ENCODE measurements around the gene TMEM88. TPM values are rescaled to one million over a fixed set of nuclear protein-coding genes. Genes with fewer than 3 reads are reported as not detected.

The TMEM88 gene
- total and polyA plus RNA-seq, 8 donors = 2.1 to 28.5 (median 2.9) TPM

DNA sequence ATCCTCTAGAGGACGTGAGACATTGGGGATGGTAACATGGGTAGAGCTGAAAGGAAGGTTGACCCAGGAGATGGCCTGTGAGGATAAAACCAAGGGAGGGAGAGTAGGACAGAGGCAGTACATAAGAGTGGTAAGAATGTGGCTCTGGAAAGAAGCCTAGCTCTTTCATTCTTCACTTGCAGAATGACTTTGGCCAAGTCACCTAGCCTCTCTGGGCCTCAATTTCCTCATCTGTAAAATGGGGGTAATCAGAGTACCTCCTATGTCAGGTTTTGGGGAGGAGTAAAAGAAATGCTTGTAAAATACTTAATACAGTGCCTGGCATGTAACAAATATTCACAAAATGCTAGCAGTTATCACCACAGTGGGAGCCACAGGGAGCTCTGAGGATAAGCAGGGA, 14.0 kb upstream of the TMEM88 start:
- H3K4me3 ChIP-seq = peak overlapping the region in 1 of 4 donors; percentile 59
- H3K27ac ChIP-seq = peak overlapping the region; percentile 90 to 99 (median 96)

GRCh38 chr17:7841396-7841914, 13.4 kb upstream of the TMEM88 start:
- peak in 5 of 6 donors; percentile 91 to 96 (median 94) for DNase-seq
- ATAC-seq = peak; percentile 50 to 60 (median 54)
- no peaks in the 10 kb centered on the region for H3K27me3 ChIP-seq
- 1 to 2% methylated on average over 27 to 34 of the region's 34 CpGs for WGBS, 2 donors
- H3K36me3 ChIP-seq = no peaks in the 10 kb centered on the region
- TF ChIP-seq, protein P1, sequence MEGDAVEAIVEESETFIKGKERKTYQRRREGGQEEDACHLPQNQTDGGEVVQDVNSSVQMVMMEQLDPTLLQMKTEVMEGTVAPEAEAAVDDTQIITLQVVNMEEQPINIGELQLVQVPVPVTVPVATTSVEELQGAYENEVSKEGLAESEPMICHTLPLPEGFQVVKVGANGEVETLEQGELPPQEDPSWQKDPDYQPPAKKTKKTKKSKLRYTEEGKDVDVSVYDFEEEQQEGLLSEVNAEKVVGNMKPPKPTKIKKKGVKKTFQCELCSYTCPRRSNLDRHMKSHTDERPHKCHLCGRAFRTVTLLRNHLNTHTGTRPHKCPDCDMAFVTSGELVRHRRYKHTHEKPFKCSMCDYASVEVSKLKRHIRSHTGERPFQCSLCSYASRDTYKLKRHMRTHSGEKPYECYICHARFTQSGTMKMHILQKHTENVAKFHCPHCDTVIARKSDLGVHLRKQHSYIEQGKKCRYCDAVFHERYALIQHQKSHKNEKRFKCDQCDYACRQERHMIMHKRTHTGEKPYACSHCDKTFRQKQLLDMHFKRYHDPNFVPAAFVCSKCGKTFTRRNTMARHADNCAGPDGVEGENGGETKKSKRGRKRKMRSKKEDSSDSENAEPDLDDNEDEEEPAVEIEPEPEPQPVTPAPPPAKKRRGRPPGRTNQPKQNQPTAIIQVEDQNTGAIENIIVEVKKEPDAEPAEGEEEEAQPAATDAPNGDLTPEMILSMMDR (IDR thresholded peaks at IDR 0.05) = no peak
- peak overlapping the region; percentile 56 to 71 (median 61) for H3K4me3 ChIP-seq
- no peak for FAIRE-seq
- intact Hi-C loops (cut with DNase I) = no loop called here
- H3K27ac ChIP-seq = peak overlapping the region; percentile 90 to 99 (median 96)
- H3K9me3 ChIP-seq = no peaks in the 10 kb centered on the region
- peaks cover 17 to 29% (median 18%) of the 10 kb centered on the region in 3 donors for H3K4me1 ChIP-seq

More for the DNA sequence above, 14.0 kb upstream of the TMEM88 start:
- FAIRE-seq = no peak
- H3K27me3 ChIP-seq = no peaks in the 10 kb centered on the region
- no peak for ATAC-seq
- TF ChIP-seq, protein P1 (IDR thresholded peaks at IDR 0.05) = no peak
- DNase-seq = peak in 1 of 6 donors; percentile 9
- no peaks in the 10 kb centered on the region for H3K36me3 ChIP-seq
- H3K4me1 ChIP-seq = peaks cover 17 to 29% (median 18%) of the 10 kb centered on the region in 3 donors
- intact Hi-C loops (cut with DNase I) = no loop called here
- 58 to 60% methylated on average over 1 of the region's 1 CpG for WGBS, 2 donors
- no peaks in the 10 kb centered on the region for H3K9me3 ChIP-seq

GRCh38 chr17:7841915-7842379, 12.9 kb upstream of the TMEM88 start:
- FAIRE-seq (no peak), DNase-seq (peak; percentile 88 to 96 (median 94)), ATAC-seq (peak; percentile 66 to 78 (median 70))
- H3K27ac ChIP-seq = peak overlapping the region; percentile 90 to 99 (median 96)
- WGBS, 2 donors = 0 to 1% methylated on average over 40 to 46 of the region's 46 CpGs
- no peaks in the 10 kb centered on the region for H3K27me3 ChIP-seq
- H3K9me3 ChIP-seq = no peaks in the 10 kb centered on the region
- intact Hi-C loops (cut with DNase I) = no loop called here
- H3K36me3 ChIP-seq = peaks cover 0 to 2% (median 1%) of the 10 kb centered on the region in 3 donors
- peaks cover 17 to 29% (median 18%) of the 10 kb centered on the region in 3 donors for H3K4me1 ChIP-seq
- H3K4me3 ChIP-seq = peak overlapping the region; percentile 56 to 71 (median 61)
- TF ChIP-seq, protein P1 (IDR thresholded peaks at IDR 0.05) = no peak

DNA sequence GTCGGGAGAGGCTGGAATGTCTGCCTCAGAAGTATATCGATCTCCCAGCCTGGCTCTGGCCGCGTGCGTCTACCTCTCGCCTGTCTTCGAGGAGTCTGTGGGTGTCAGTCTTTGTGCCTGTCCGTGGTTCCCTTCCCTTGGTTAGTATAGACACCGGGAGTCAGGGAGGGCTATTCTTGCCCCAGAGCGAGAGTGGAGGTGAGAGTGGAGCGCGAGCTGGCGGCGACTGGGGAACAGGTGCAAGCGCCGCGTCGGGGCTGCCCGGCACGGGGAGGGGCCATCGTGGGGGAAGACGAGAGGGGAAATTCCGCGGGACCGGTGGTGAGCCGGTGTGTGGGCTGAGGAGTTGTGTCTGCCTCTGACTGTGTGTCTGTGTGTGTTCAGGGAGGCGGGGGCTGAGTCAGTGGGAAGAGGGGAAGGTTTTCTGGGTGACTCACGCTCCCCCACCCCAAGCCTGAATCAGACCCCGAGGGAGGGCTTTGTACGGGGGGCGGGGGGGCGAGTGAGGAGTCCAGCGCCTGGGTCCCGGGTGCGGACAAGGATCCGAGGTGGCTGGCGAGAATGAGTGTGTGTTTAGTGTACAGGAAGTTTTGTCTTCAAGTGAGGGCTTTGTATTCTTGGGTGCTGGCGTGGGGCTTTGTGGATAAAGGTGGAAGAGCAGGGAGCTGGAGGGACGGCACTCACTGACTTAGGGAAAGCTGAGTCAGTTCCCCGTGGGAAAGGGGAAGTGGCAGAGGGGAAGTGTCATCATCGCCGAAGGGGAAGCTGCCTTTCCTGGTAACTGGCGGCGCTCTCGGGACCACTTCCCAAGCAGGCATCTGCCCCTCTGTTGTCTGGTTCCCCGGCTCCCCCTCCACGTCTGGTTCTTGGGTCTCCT, 12.2 kb upstream of the TMEM88 start:
- peaks cover 0 to 7% (median 6%) of the 10 kb centered on the region in 3 donors for H3K36me3 ChIP-seq
- TF ChIP-seq, protein P1 (IDR thresholded peaks at IDR 0.05) = no peak
- FAIRE-seq (no peak), ATAC-seq (peak; percentile 11 to 29 (median 22)), DNase-seq (peak; percentile 76 to 91 (median 82))
- peak overlapping the region; percentile 90 to 99 (median 96) for H3K27ac ChIP-seq
- intact Hi-C loops (cut with DNase I) = no loop called here
- no peaks in the 10 kb centered on the region for H3K9me3 ChIP-seq
- WGBS, 2 donors = 0% methylated on average over 47 of the region's 47 CpGs
- H3K27me3 ChIP-seq = no peaks in the 10 kb centered on the region
- peak overlapping the region; percentile 56 to 71 (median 61) for H3K4me3 ChIP-seq
- peaks cover 13 to 26% (median 17%) of the 10 kb centered on the region in 3 donors for H3K4me1 ChIP-seq
